ENCODE measurements around the gene MAPKBP1.

The MAPKBP1 gene

GRCh38 chr15:41852736-41853590, 78.7 kb downstream of the MAPKBP1 start:
- no peak for DNase-seq

DNA sequence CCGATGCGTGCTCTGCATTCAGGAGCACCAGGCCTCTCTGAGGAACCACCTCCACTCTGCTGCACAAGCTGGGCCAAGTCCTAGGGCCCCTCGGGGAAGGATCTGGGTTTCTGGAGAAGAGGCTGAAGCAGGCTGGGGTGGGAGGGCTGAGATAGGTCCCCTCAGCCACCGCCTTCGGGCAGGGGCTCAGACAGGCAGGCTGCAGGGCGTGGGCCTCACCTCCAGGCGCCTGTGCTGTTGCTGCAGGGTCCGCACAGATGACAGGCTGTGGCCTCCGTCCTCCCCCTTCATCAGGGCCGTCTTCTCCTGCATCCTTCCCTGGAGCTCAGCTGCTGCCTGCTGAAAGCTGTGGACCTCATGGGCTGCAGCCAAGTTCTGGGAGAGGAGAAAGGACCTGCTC, 79.5 kb downstream of the MAPKBP1 start:
- DNase-seq: no peak

DNA sequence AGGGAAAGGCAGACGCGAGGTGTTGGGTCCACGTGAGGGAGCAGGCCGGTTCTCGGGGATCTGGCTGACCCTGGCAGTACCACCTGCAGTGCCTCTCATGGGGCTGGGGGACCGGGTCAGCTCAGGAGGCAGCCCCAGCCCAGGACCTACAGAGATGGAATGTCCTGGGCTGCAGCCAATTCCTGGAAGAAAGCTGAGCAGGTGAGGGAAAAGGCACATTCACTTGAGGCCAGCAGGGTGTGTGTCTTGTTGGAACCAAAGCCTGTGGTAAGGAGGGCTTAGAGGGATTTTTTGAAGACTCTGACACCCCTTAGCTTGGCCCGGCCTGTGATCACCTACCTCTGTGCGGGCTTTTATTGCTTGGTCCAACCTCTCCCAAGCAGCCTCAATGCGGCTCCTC, 80.2 kb downstream of the MAPKBP1 start:
- no peak for DNase-seq

GRCh38 chr15:41855261-41855961, 81.1 kb downstream of the MAPKBP1 start:
- DNase-seq: no peak

DNA sequence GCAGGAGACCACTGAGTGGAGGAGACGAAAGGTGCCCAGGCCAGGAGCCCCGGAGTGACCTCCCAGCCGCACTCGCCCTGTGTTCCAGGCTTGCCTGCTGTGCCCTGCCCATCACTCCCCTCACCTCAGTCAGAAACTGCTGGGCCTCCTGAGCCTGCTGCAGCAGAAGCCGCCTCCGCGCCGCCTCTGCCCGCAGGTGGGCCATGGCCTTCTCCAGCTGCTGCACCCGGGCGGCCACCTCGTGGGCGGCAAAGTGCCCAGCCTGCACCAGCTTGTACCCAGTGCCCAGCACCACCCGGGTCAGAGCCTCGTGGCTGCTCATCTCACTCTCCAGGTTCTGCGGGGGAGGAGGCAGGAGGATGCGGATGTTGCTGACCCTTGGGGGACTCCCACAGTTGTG, 82.0 kb downstream of the MAPKBP1 start:
- DNase-seq: no peak

GRCh38 chr15:41856716-41857115, 82.4 kb downstream of the MAPKBP1 start:
- no peak for DNase-seq

DNA sequence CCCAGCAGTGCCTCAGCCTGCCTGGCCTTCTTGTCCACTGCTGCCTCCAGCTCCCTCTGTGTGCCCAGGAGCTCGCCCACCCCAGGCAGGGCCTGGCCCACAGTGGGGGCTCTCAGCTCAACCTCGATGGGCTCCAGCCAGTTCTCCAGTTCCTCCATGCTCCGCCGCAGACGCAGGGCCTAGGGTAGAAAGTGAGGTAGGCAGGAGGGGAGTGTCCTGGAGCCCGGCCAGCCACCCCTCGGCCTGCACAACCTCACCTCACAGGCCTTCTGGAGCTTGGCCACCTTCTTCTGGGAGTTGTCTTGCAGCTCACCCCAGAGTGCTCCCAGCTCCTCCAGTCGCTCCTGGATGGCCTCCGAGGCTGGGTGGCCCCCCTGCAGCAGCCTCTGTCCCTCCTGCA, 83.0 kb downstream of the MAPKBP1 start:
- DNase-seq: no peak

- no peak for DNase-seq
Observed at GRCh38 chr15:41858756-41859155, 84.5 kb downstream of the MAPKBP1 start.

GRCh38 chr15:41860049-41860828, 86.0 kb downstream of the MAPKBP1 start:
- no peak for DNase-seq

DNA sequence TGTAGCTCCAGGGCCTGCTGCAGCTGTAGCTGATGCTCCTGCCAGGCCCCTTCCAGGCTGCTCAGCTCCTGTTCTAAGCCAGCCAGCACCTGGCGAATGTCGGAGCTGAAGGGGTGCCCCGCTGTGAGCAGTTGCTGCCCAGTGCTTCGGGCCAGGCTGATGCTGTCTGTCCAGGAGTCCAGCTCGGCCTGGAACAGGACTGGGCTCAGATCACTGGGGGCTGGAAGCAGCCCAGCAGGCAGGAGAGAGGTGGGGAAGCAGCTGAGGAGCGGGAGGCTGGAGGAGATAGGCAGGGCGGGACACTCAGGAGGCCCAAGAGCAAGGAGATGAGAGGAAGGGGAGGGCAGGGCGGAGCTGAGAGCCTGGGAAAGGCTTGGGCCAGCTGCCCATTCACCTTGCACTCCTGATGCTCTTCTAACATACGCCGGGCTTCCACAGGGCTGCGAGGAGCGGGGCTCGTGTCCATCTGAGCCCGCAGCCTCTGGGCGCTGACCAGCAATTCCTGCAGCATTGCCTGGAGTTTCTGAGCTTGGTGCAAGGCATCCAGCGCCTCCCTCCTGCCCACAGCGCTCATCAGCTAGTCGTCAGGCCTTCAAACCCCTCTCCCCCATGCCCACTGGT, 87.6 kb downstream of the MAPKBP1 start:
- DNase-seq: no peak

- no peak for DNase-seq
Observed at GRCh38 chr15:41862515-41863116, 88.3 kb downstream of the MAPKBP1 start.

- DNase-seq: no peak
Observed at GRCh38 chr15:41865490-41866055, 91.3 kb downstream of the MAPKBP1 start.

DNA sequence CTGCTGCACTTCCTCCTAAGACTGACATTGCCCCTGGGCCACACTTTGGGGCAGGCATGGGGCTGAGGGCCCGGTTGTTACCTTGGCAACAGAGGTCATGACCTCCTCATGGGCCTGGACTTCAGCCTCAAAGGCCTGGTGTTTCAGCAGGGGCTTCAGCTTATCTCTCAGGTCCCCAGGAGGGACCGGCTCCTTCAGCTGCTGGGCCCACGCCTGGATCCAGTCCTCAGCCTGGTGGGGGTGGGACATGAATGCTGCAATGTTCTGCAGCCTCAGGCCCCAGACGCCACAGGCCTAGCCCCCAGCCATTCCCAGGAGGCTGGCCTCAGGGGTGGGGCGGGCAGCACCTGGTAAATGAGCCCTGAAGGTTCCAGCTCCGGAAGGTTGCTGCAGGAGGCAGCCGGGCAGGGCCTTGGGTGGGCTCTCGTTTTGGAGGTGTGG, 92.0 kb downstream of the MAPKBP1 start:
- no peak for DNase-seq

- DNase-seq: no peak
Observed at GRCh38 chr15:41866872-41867579, 92.7 kb downstream of the MAPKBP1 start.

GRCh38 chr15:41868321-41868720, 94.0 kb downstream of the MAPKBP1 start:
- no peak for DNase-seq

GRCh38 chr15:41869770-41870688, 95.7 kb downstream of the MAPKBP1 start:
- no peak for DNase-seq

DNA sequence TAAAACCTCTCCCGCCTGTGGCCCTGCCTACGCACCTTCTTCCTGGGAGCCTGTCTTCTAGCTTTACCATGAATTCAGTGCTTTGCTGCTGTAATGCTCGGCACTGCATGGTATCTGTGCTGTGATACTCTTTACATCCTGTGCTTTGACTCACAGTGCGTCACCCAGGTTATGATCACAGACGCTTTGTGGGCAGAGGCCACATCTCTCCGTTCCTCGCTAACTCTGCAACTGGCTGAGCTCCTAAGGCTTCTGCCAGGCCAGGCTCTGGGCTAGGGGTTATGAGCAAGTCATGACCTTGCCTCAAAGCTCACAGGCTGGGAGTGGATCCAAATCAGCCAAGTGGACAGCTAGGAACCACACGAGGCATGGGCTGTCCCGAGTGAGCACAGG, 96.4 kb downstream of the MAPKBP1 start:
- DNase-seq: no peak

GRCh38 chr15:41871175-41871905, 97.1 kb downstream of the MAPKBP1 start:
- DNase-seq: no peak

DNA sequence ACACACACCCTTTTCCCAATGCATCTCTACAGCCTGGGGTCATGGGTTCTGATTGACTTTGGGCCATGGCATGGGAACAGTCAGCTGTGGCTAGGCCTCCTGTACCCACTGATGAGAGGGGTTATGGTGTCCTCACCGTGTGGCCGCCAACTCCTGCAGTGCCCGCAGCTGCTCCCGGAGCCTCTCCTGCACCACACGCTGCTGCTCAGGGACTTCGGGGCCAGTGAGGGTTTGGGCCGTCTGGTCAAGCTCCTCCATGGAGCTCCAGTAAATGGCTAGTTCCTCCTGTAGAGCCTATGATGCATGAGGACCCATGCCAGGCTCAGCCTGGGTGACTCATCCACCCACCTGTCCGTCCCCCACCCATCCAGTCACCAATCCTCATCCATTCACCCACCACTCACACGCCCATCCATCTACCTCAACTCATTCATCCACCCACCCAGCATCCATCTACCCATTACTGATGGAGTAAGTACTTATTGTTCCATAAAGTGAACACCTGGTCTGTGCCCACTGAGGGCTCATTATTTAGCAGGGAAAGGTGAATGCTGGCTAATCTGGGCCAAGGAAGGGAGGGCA, 98.0 kb downstream of the MAPKBP1 start:
- DNase-seq: no peak

Data from bone marrow (tissue), 2 donors.